ENCODE measurements around the gene LCA5L.
A peak's percentile ranks its signal among the peaks of the same experiment; 100 is the strongest.
"Not testable (repeated sequence)": the region's sequence is repeated elsewhere in the genome, so short reads cannot be mapped to it uniquely, and the experiment has no call there.

LCA5L gene

DNA sequence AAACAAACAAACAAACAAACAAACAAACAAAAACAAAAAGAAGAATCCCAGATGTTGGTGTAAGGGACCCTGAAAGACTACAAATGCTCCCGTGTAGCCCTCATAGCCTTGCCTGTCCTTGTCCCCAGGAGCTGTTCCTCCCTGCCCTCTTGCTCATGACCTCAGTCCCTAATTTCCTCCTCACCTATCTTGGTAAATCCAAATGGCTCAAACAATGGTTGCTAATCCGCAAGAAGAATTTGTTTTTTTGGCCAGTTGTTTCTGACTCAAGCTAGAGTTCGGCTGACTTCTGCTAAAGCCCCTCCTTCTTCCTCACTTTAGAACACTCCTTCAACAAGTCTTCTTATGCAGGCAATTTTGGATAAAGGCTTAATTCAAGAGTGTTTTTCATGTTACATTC is 15.6 kb downstream of the LCA5L start:
- Histone ChIP-seq H3K4me1 (ENCODE audit: control insufficient read depth, insufficient read depth, low read length) (peaks cover 13% of the 10 kb centered on the region), H3K9me3 (ENCODE audit: control insufficient read depth, low read length) (no peaks in the 10 kb centered on the region), H3K36me3 (ENCODE audit: control insufficient read depth, insufficient read depth, low read length) (no peaks in the 10 kb centered on the region), H3K4me3 (ENCODE audit: insufficient read depth, low read depth, low read length) (no peak overlapping the region), H3K27me3 (ENCODE audit: control insufficient read depth, insufficient read depth, low read length, poor library complexity, severe bottlenecking) (no peaks in the 10 kb centered on the region), H3K27ac (ENCODE audit: insufficient read depth, low read depth, low read length, poor library complexity, severe bottlenecking) (peak overlapping the region; percentile 33)
- WGBS, 2 experiments = 80 to 89% methylated on average over 3 of the region's 3 CpGs

DNA sequence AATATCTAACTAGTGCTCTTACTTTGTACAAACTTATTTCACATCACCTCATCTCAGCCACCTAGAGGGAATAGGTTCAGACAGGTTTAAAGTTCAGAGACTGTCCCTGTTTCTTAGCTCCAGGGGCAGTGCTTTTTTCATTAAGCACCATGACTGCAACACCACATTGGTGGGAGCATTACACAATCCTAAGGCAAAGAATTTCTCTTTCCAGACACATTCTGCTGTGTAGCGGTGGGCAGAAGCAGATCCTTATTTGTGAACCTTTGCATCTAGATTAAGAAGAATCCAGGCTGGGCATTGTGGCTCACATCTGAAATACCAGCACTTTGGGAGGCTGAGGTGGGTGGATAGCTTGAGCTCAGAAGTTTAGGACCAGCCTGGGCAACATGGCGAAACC is 16.1 kb downstream of the LCA5L start:
- Histone ChIP-seq H3K4me3 (ENCODE audit: insufficient read depth, low read depth, low read length) (no peak overlapping the region), H3K27ac (ENCODE audit: insufficient read depth, low read depth, low read length, poor library complexity, severe bottlenecking) (no peak overlapping the region), H3K36me3 (ENCODE audit: control insufficient read depth, insufficient read depth, low read length) (no peaks in the 10 kb centered on the region), H3K27me3 (ENCODE audit: control insufficient read depth, insufficient read depth, low read length, poor library complexity, severe bottlenecking) (no peaks in the 10 kb centered on the region), H3K9me3 (ENCODE audit: control insufficient read depth, low read length) (no peaks in the 10 kb centered on the region), H3K4me1 (ENCODE audit: control insufficient read depth, insufficient read depth, low read length) (peaks cover 13% of the 10 kb centered on the region)
- WGBS, 2 experiments = 65 to 76% methylated on average over 2 of the region's 2 CpGs

DNA sequence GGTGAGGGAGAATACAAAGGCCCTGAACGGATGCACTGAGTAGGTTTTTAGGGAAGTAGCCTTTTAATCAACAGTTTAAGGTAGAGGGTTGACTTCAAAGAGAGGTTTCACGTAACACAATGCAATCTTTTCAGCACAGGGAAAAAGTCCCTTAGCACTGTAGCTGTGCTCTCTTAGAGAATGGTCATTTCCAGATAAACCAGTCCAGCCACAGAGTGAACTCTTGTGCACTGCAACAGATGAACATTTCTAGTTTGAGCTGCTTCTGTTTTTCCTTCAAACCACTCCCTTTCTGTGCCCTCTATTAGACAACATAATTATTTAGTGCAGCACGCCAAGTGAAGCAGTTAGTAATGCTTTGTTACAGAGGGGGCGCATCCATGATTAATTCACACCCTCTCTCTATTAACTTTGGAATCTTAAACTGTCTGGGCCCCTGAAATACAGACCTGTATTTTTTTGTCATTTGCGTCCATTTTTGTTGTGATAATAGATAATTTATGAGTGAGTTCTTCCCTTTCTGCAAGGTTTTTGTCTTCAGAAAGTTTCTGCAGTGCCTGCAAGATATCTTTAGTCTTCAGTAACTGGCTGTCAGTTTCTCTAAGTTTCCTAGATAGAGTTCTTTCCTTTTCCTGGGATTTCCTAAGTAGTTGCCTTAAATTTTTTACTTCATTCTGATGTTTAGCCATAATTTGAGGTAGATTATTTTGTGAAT is 22.9 kb downstream of the LCA5L start:
- WGBS, 2 experiments = 65 to 67% methylated on average over 5 of the region's 5 CpGs
- Histone ChIP-seq H3K27ac (ENCODE audit: insufficient read depth, low read depth, low read length, poor library complexity, severe bottlenecking) (no peak overlapping the region), H3K4me1 (ENCODE audit: control insufficient read depth, insufficient read depth, low read length) (peaks cover 8% of the 10 kb centered on the region), H3K4me3 (ENCODE audit: insufficient read depth, low read depth, low read length) (no peak overlapping the region), H3K9me3 (ENCODE audit: control insufficient read depth, low read length) (no peaks in the 10 kb centered on the region), H3K36me3 (ENCODE audit: control insufficient read depth, insufficient read depth, low read length) (no peaks in the 10 kb centered on the region), H3K27me3 (ENCODE audit: control insufficient read depth, insufficient read depth, low read length, poor library complexity, severe bottlenecking) (no peaks in the 10 kb centered on the region)

DNA sequence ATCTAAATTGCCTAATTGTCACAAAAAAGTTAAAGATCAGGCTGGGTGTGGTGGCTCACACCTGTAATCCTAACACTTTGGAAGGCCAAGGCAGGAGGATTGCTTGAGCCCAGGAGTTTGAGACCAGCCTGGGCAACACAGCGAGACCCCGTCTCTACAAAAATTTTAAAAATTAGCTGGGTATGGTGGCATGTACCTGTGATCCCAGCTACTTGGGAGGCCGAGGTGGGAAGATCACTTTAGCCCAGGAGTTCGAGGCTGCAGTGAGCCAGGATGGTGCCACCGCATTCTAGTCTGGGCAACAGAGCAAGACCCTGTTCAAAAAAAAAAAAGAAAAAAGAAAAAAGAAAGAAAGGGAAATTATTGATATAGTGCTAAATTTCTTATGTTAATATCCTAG is 26.4 kb downstream of the LCA5L start:
- not testable (repeated sequence) for H3K9me3 ChIP-seq (ENCODE audit: control insufficient read depth, low read length); H3K36me3 ChIP-seq (ENCODE audit: control insufficient read depth, insufficient read depth, low read length); H3K27ac ChIP-seq (ENCODE audit: insufficient read depth, low read depth, low read length, poor library complexity, severe bottlenecking); H3K4me1 ChIP-seq (ENCODE audit: control insufficient read depth, insufficient read depth, low read length); H3K4me3 ChIP-seq (ENCODE audit: insufficient read depth, low read depth, low read length); H3K27me3 ChIP-seq (ENCODE audit: control insufficient read depth, insufficient read depth, low read length, poor library complexity, severe bottlenecking)
- 94 to 95% methylated on average over 5 of the region's 5 CpGs for WGBS, 2 experiments

DNA sequence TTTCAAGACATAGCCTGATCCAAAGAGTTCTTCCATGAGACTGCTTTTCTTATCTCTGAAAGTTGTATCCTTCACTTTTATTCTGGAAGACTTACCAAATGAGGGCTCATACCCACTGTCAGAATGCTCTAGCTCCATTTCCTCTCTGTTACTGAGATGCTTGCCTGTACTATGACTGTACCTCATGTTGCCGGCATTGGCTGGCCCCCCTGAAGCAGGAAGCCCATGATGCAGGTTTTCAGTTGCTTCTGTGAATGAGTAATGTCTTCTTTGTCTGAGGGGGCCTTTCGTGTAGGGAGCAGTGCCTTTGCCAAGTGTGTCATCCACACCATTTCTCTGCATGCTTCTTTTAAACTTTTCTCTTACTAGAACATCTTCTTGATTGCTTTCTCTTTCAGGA is 39.5 kb downstream of the LCA5L start:
- no peaks in the 10 kb centered on the region for H3K9me3 ChIP-seq (ENCODE audit: control insufficient read depth, low read length)
- WGBS, 2 experiments = 89 to 98% methylated on average over 2 of the region's 2 CpGs

DNA sequence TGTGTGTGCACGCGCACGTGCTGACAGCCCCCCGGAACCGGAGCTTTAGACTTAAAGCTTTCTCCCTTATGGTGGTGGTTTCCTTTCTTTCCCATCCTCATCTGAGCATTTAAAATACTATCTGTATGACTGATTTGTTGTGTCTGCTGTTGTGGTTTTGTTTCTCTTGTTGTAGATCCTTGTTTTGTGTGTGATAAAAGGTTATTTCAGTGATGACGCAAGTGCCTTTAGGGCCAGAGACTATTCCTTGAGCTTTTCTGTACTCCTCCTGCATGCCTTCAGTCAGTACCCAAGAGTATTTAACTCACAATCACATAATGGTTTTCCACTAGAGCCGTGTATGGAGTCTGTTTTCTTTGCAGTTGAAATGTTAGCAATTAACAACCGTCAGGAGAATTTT is 45.4 kb downstream of the LCA5L start:
- Histone ChIP-seq H3K36me3 (ENCODE audit: control insufficient read depth, insufficient read depth, low read length) (peaks cover 4% of the 10 kb centered on the region), H3K4me3 (ENCODE audit: insufficient read depth, low read depth, low read length) (no peak overlapping the region), H3K27me3 (ENCODE audit: control insufficient read depth, insufficient read depth, low read length, poor library complexity, severe bottlenecking) (no peaks in the 10 kb centered on the region), H3K9me3 (ENCODE audit: control insufficient read depth, low read length) (no peaks in the 10 kb centered on the region), H3K4me1 (ENCODE audit: control insufficient read depth, insufficient read depth, low read length) (no peaks in the 10 kb centered on the region), H3K27ac (ENCODE audit: insufficient read depth, low read depth, low read length, poor library complexity, severe bottlenecking) (no peak overlapping the region)
- WGBS, 2 experiments = 97 to 98% methylated on average over 3 to 8 of the region's 8 CpGs

More for the DNA sequence above, 39.5 kb downstream of the LCA5L start:
- Histone ChIP-seq H3K27ac (ENCODE audit: insufficient read depth, low read depth, low read length, poor library complexity, severe bottlenecking) (no peak overlapping the region), H3K27me3 (ENCODE audit: control insufficient read depth, insufficient read depth, low read length, poor library complexity, severe bottlenecking) (no peaks in the 10 kb centered on the region), H3K4me3 (ENCODE audit: insufficient read depth, low read depth, low read length) (no peak overlapping the region), H3K36me3 (ENCODE audit: control insufficient read depth, insufficient read depth, low read length) (peaks cover 10% of the 10 kb centered on the region), H3K4me1 (ENCODE audit: control insufficient read depth, insufficient read depth, low read length) (no peaks in the 10 kb centered on the region)

DNA sequence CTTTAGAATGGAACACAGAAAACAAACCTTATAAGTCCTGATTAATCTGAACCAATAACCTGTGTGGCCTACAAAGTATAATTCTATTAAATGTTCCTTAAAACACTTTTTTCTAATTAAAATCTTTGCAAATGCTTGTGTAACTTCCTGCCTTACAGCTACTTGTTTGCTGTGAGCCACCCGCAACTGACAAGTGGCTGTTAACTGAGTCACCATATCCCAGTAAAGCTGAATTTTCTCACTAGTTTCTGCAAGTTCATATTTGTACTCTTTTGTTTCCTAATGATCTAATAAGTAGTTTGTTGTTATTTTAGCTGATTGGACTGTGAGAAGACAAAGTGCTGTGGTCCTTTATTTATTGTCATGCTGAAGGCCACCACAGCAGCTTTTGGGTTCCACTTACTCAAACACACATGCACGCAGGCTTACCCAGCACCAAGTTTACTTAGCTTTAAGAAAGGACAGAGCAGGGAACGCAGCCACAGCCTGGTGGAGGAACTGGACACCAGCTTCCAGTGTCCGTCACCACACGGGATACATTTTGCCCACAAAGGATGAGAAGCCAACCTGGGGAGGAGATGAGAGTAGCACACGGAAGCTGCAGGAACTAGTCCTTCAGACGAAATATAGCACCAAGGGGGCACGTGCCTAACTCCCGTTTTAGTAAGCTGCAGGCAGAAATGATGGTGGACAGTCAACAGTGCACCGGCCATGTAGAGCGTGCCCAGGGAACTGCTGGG is 47.8 kb downstream of the LCA5L start:
- H3K27ac ChIP-seq (ENCODE audit: insufficient read depth, low read depth, low read length, poor library complexity, severe bottlenecking) = no peak overlapping the region
- peaks cover 18% of the 10 kb centered on the region for H3K36me3 ChIP-seq (ENCODE audit: control insufficient read depth, insufficient read depth, low read length)

DNA sequence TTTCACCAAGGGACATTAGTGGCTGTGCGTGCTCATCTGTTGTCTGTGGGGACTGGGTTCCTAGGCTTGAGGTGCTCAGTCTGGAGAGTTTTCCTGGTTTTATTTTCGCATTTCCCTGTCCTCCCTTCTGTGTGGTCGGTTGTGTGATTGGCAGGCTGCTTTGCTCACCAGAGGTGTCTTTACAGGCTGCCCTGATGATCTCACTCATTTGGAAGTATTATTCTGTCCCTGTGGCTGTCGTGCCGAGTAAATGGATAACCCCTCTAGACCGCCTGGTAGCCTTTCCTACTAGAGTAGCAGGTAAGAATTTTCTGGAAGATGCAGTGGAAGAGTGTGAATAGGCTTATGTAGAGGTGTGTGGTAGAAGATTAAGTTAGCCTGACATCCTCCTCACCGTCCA is 52.6 kb downstream of the LCA5L start:
- 91 to 96% methylated on average over 7 of the region's 7 CpGs for WGBS, 2 experiments
- no peaks in the 10 kb centered on the region for H3K27me3 ChIP-seq (ENCODE audit: control insufficient read depth, insufficient read depth, low read length, poor library complexity, severe bottlenecking)
- peaks cover 7% of the 10 kb centered on the region for H3K4me1 ChIP-seq (ENCODE audit: control insufficient read depth, insufficient read depth, low read length)
- H3K4me3 ChIP-seq (ENCODE audit: insufficient read depth, low read depth, low read length) = no peak overlapping the region
- H3K27ac ChIP-seq (ENCODE audit: insufficient read depth, low read depth, low read length, poor library complexity, severe bottlenecking) = no peak overlapping the region
- H3K36me3 ChIP-seq (ENCODE audit: control insufficient read depth, insufficient read depth, low read length) = peaks cover 20% of the 10 kb centered on the region
- H3K9me3 ChIP-seq (ENCODE audit: control insufficient read depth, low read length) = no peaks in the 10 kb centered on the region

More for the DNA sequence above, 47.8 kb downstream of the LCA5L start:
- no peaks in the 10 kb centered on the region for H3K4me1 ChIP-seq (ENCODE audit: control insufficient read depth, insufficient read depth, low read length)
- H3K9me3 ChIP-seq (ENCODE audit: control insufficient read depth, low read length) = no peaks in the 10 kb centered on the region
- WGBS, 2 experiments = 95 to 97% methylated on average over 11 of the region's 11 CpGs
- H3K4me3 ChIP-seq (ENCODE audit: insufficient read depth, low read depth, low read length) = no peak overlapping the region
- H3K27me3 ChIP-seq (ENCODE audit: control insufficient read depth, insufficient read depth, low read length, poor library complexity, severe bottlenecking) = no peaks in the 10 kb centered on the region

DNA sequence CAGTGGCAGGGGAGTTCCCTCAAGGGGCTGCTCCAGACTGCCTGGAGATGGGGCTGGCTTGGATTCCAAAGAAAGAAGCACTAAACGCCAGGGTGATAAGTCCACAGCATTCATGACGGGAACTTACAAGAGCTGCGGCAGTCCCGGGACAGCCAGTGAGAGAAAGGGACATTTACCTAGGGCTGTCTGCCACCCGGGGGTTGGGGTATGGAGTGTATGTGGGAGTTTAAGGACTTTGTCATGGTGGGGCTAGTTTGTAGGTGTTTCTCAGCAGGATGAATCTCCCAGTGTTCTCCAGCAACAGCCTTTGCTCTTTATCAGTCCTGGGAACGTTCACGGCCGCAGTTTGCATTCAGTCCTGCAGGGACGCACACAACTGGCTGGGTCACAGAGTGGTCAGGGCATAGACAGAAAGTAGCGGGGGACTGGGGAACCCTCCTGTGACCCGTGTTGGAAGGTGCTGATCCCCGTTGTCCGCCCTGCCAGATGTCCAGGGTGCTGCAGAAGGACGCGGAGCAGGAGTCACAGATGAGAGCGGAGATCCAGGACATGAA is 55.3 kb downstream of the LCA5L start:
- Histone ChIP-seq H3K27me3 (ENCODE audit: control insufficient read depth, insufficient read depth, low read length, poor library complexity, severe bottlenecking) (no peaks in the 10 kb centered on the region), H3K27ac (ENCODE audit: insufficient read depth, low read depth, low read length, poor library complexity, severe bottlenecking) (no peak overlapping the region), H3K36me3 (ENCODE audit: control insufficient read depth, insufficient read depth, low read length) (peaks cover 15% of the 10 kb centered on the region), H3K4me1 (ENCODE audit: control insufficient read depth, insufficient read depth, low read length) (peaks cover 7% of the 10 kb centered on the region), H3K9me3 (ENCODE audit: control insufficient read depth, low read length) (no peaks in the 10 kb centered on the region), H3K4me3 (ENCODE audit: insufficient read depth, low read depth, low read length) (no peak overlapping the region)
- WGBS, 2 experiments = 86 to 89% methylated on average over 16 of the region's 16 CpGs

DNA sequence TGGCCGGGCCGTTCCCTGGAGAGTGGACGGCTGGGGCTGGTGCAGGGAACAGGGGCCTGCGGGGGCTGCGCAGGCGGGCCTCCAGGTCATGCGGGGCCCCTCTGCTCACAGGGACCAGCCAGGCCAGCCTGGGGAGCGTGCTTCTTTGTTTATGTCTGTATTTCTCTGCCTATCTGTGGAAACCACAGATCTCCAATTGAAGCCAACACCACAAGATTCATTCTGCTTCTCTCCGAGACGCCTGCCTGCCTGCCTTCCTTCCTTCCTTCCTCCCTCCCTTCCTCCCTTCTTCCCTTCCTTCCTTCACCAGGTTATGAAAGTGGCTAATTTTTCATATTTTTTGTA is 56.8 kb downstream of the LCA5L start:
- Histone ChIP-seq H3K4me3 (ENCODE audit: insufficient read depth, low read depth, low read length) (no peak overlapping the region), H3K27ac (ENCODE audit: insufficient read depth, low read depth, low read length, poor library complexity, severe bottlenecking) (no peak overlapping the region), H3K4me1 (ENCODE audit: control insufficient read depth, insufficient read depth, low read length) (peaks cover 7% of the 10 kb centered on the region), H3K9me3 (ENCODE audit: control insufficient read depth, low read length) (no peaks in the 10 kb centered on the region), H3K36me3 (ENCODE audit: control insufficient read depth, insufficient read depth, low read length) (peaks cover 9% of the 10 kb centered on the region), H3K27me3 (ENCODE audit: control insufficient read depth, insufficient read depth, low read length, poor library complexity, severe bottlenecking) (no peaks in the 10 kb centered on the region)
- WGBS, 2 experiments = 32 to 33% methylated on average over 10 of the region's 10 CpGs
